RPMI7951 (cell line): ENCODE data around the gene LRP5. TPM values are rescaled to one million over a fixed set of nuclear protein-coding genes. Genes with fewer than 3 reads are reported as not detected.
"Not testable (repeated sequence)": the region's sequence is repeated elsewhere in the genome, so short reads cannot be mapped to it uniquely, and the experiment has no call there.

Experiments used
- DNase-seq: peaks from one replicate; pipeline ENCODE4 v3.0.0-alpha.2; 2012; ENCODE audit warnings: low read depth
- total RNA-seq: library from RNA; depleted of rRNA; stranded (reverse); fragments of >200 nt; shearing (Covaris generic); gene quantifications from 2 replicates; pipeline ENCODE4 v1.2.3, GENCODE V29; 2014

Gene LRP5
- total RNA-seq, 1 experiment from 2014 or later: 0.48 TPM

- DNase-seq: no peak
These were observed 130.0 kb downstream of the LRP5 start for GRCh38 chr11:68442433-68442832.

- no peak for DNase-seq
These were observed 132.2 kb downstream of the LRP5 start for GRCh38 chr11:68444566-68444965.

- no peak for DNase-seq
These were observed 133.2 kb downstream of the LRP5 start for GRCh38 chr11:68445531-68446035.

GRCh38 chr11:68446046-68446725 lies 133.8 kb downstream of the LRP5 start:
- no peak for DNase-seq

- peak; percentile 64 for DNase-seq
These were observed 134.8 kb downstream of the LRP5 start for GRCh38 chr11:68447015-68447801.

- DNase-seq: not testable (repeated sequence)
These were observed 135.5 kb downstream of the LRP5 start for GRCh38 chr11:68447914-68448313.

- DNase-seq: no peak
These were observed 136.2 kb downstream of the LRP5 start for GRCh38 chr11:68448604-68449011.

- no peak for DNase-seq
These were observed 137.6 kb downstream of the LRP5 start for GRCh38 chr11:68449951-68450350.

- no peak for DNase-seq
These were observed 138.3 kb downstream of the LRP5 start for GRCh38 chr11:68450711-68451110.

- no peak for DNase-seq
These were observed 142.4 kb downstream of the LRP5 start for GRCh38 chr11:68454767-68455166.

- no peak for DNase-seq
These were observed 143.1 kb downstream of the LRP5 start for GRCh38 chr11:68455485-68455884.

GRCh38 chr11:68457216-68457897 lies 145.0 kb downstream of the LRP5 start:
- no peak for DNase-seq

- no peak for DNase-seq
These were observed 145.5 kb downstream of the LRP5 start for GRCh38 chr11:68457898-68458249.

GRCh38 chr11:68458340-68458739 lies 145.9 kb downstream of the LRP5 start:
- not testable (repeated sequence) for DNase-seq

GRCh38 chr11:68459886-68460740 lies 147.7 kb downstream of the LRP5 start:
- DNase-seq: peak; percentile 98

GRCh38 chr11:68460741-68461574 lies 148.6 kb downstream of the LRP5 start, which contains the start of gene PPP6R3:
PPP6R3 (plus strand) TSS chr11:68460752; CDS start chr11:68537665, 76,913 bp downstream.
- DNase-seq: peak; percentile 51

- no peak for DNase-seq
These were observed 149.2 kb downstream of the LRP5 start for GRCh38 chr11:68461575-68461917.

GRCh38 chr11:68463714-68464113 lies 151.3 kb downstream of the LRP5 start:
- no peak for DNase-seq

GRCh38 chr11:68467201-68467834 lies 154.9 kb downstream of the LRP5 start:
- DNase-seq: no peak

- no peak for DNase-seq
These were observed 155.9 kb downstream of the LRP5 start for GRCh38 chr11:68468217-68468828.
